ENCODE measurements around the gene TMEM184B.

TMEM184B gene

GRCh38 chr22:38305471-38306448 lies 33.0 kb upstream of the TMEM184B start:
- TF ChIP-seq, protein P1, sequence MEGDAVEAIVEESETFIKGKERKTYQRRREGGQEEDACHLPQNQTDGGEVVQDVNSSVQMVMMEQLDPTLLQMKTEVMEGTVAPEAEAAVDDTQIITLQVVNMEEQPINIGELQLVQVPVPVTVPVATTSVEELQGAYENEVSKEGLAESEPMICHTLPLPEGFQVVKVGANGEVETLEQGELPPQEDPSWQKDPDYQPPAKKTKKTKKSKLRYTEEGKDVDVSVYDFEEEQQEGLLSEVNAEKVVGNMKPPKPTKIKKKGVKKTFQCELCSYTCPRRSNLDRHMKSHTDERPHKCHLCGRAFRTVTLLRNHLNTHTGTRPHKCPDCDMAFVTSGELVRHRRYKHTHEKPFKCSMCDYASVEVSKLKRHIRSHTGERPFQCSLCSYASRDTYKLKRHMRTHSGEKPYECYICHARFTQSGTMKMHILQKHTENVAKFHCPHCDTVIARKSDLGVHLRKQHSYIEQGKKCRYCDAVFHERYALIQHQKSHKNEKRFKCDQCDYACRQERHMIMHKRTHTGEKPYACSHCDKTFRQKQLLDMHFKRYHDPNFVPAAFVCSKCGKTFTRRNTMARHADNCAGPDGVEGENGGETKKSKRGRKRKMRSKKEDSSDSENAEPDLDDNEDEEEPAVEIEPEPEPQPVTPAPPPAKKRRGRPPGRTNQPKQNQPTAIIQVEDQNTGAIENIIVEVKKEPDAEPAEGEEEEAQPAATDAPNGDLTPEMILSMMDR (IDR thresholded peaks at IDR 0.05; ENCODE audit: low read depth, low read length, missing control alignments) = no peak
- no peak for DNase-seq (ENCODE audit: extremely low read depth, low read depth)
- H3K4me3 ChIP-seq (replicated peaks; ENCODE audit: low read depth, low read length) = no peak overlapping the region

DNA sequence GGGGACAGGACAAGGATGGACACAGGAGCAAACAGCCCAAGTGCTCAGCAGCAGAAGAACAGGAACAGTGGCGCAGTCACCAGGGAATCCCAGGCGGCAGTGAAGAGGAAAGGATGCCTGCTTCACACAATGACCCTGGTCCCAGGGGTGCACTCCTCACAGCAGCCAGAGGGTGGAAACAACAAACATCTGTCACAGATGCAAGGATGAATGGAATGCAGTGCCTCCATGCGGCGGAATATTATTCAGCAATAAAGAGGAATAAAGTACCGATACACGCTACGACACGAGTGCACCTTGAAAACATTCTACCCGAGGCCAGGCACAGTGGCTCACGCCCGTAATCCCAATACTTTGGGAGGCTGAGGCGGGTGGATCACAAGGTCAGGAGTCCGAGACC lies 31.7 kb upstream of the TMEM184B start:
- DNase-seq (ENCODE audit: extremely low read depth, low read depth) = no peak
- TF ChIP-seq, protein P1 (IDR thresholded peaks at IDR 0.05; ENCODE audit: low read depth, low read length, missing control alignments) = no peak
- no peak overlapping the region for H3K4me3 ChIP-seq (replicated peaks; ENCODE audit: low read depth, low read length)

DNA sequence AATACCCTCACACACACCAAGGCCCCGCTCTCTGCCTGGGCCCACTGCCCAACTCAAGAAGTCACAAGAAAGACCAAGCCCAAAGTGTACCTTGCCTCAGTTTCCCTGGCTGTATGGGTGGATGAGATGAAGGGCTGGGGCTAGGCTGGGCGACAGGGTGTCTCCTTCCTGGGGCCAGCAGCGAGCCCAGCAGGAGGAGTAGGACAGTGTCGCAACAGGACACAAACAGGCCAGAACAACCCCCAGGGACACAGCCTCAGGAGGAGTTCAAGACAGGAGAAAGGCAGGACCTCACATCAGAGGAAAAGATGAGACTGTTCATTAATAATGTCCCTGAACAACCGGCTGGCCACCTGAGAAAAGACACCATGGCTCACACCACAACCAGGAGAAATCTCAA lies 31.2 kb upstream of the TMEM184B start:
- no peak for DNase-seq (ENCODE audit: extremely low read depth, low read depth)
- H3K4me3 ChIP-seq (replicated peaks; ENCODE audit: low read depth, low read length) = no peak overlapping the region
- TF ChIP-seq, protein P1 (IDR thresholded peaks at IDR 0.05; ENCODE audit: low read depth, low read length, missing control alignments) = no peak

DNA sequence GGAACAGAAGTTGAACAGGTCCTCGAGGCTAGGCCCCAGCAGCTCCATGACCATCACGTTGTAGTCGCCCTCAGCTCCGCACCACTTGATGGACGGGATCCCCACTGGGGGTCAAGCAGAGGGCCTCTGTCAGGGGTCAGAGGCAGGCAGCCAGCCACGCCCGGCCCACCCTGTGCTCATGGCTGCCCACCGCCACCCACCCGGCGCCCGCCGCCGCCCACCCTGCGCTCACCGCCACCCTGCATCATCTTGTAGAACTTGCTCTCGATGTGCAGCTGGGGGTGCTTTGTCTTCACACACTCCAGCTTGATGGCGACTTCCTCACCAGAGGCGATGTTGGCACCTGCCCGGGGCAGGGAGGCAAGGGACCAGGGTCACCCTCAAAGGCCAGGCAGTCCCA lies 30.1 kb upstream of the TMEM184B start:
- TF ChIP-seq, protein P1 (IDR thresholded peaks at IDR 0.05; ENCODE audit: low read depth, low read length, missing control alignments) = no peak
- DNase-seq (ENCODE audit: extremely low read depth, low read depth) = no peak
- H3K4me3 ChIP-seq (replicated peaks; ENCODE audit: low read depth, low read length) = no peak overlapping the region

GRCh38 chr22:38300946-38301345 lies 28.1 kb upstream of the TMEM184B start:
- H3K4me3 ChIP-seq (replicated peaks; ENCODE audit: low read depth, low read length) = no peak overlapping the region
- no peak for DNase-seq (ENCODE audit: extremely low read depth, low read depth)
- TF ChIP-seq, protein P1 (IDR thresholded peaks at IDR 0.05; ENCODE audit: low read depth, low read length, missing control alignments) = no peak

DNA sequence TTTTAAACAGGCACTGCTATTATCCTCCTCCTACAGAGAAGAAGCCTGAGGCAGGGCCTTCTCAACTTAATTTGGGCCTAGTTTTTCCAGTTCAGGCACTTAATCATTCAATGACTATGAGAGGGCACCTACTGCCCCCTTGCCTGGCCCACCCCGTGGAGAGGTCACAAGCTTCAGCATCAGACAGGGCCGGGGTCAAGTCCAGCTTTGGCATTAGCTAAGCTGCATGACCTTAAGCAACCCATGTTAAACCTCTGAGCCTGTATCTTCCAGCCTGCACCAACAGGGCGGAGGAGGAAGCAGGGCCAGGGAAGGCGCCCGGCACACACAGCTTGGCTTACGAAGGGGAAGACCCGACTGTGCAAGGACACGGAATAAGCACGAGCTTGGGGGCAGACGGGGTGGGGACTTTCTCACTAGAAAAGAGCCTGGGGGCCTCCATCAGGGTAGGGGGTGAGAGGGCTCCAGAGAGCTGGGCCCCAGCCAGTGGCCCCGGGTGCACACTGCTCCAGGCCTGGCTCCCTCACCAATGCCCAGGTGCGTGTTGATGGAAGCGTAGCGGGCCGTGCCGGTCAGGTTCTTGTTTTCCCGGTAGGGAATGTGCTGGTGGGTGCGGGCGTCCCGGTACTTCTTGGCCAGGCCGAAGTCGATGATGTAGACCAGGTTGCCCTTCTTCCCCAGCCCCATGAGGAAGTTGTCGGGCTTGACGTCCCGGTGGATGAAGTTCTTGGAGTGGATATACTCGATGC lies 27.6 kb upstream of the TMEM184B start:
- H3K4me3 ChIP-seq (replicated peaks; ENCODE audit: low read depth, low read length) = no peak overlapping the region
- TF ChIP-seq, protein P1 (IDR thresholded peaks at IDR 0.05; ENCODE audit: low read depth, low read length, missing control alignments) = no peak
- DNase-seq (ENCODE audit: extremely low read depth, low read depth) = no peak
